CD4-positive, alpha-beta T cell (primary cell): ENCODE results near the gene DUS1L. TPM values are rescaled to one million over a fixed set of nuclear protein-coding genes. Genes with fewer than 3 reads are reported as not detected.
A peak's percentile ranks its signal among the peaks of the same experiment; 100 is the strongest.

Experiments
- ATAC-seq: fragments of 200-7000 bp; cut with Tn5 transposase; one replicate; pipeline ENCODE4 v1.10.0; 2022; ENCODE audit warnings: mild to moderate bottlenecking; ENCODE audit not compliant: poor library complexity
- CTCF ChIA-PET: fragments of 350-600 bp; sonication (Branson Sonifier 250); formaldehyde crosslinking; loops from one replicate; lab custom pipeline; 2021; ENCODE audit warnings: antibody characterized with exemption, inconsistent platforms; lab: Charles Lee
- POLR2A ChIA-PET: fragments of 350-600 bp; sonication (Branson Sonifier 250); formaldehyde crosslinking; loops from one replicate; lab custom pipeline; 2021; ENCODE audit warnings: antibody characterized with exemption, inconsistent platforms; lab: Charles Lee
- DNase-seq, 14 experiments: peaks; one replicate each; pipeline ENCODE4 v3.0.0-alpha.2; 2013 to 2020; ENCODE audit warnings: mixed read lengths in 2 of 14
- H3K27ac ChIP-seq, 2 donors: one replicate each; pipeline versions ENCODE4 v1.5.1 to v1.7.0; 2013; ENCODE audit warnings: low read length in 2 of 2, low read depth in 1 of 2, mild to moderate bottlenecking in 1 of 2
- H3K27me3 ChIP-seq, 2 experiments: 1 replicate in 1 of 2; 2 replicates in 1 of 2; pipeline versions ENCODE4 v1.6.1 to v1.7.0; 2013; ENCODE audit warnings: low read length in 2 of 2, control low read depth in 1 of 2, mild to moderate bottlenecking in 1 of 2, moderate library complexity in 1 of 2; ENCODE audit not compliant: insufficient read depth in 2 of 2, control insufficient read depth in 1 of 2
- H3K36me3 ChIP-seq: one replicate; pipeline ENCODE4 v1.6.1; 2013; ENCODE audit warnings: low read length, control low read depth; ENCODE audit not compliant: insufficient read depth
- H3K4me1 ChIP-seq: one replicate; pipeline ENCODE4 v1.6.1; 2013; ENCODE audit warnings: low read length, control low read depth; ENCODE audit not compliant: insufficient read depth
- H3K4me3 ChIP-seq: one replicate; pipeline ENCODE4 v1.5.1; 2013; ENCODE audit warnings: mild to moderate bottlenecking, low read length, moderate library complexity
- H3K9me3 ChIP-seq, 2 experiments: 1 replicate in 1 of 2; 2 replicates in 1 of 2; pipeline versions ENCODE4 v1.6.1 to v1.7.0; 2013; ENCODE audit warnings: low read length in 2 of 2, mild to moderate bottlenecking in 2 of 2, control low read depth in 1 of 2, moderate library complexity in 1 of 2; ENCODE audit not compliant: control insufficient read depth in 1 of 2, insufficient read depth in 1 of 2
- H3K27ac Mint-ChIP-seq: one replicate; pipeline ENCODE4 v1.8.0; 2020; ENCODE audit warnings: mixed read lengths
- H3K27me3 Mint-ChIP-seq: one replicate; pipeline ENCODE4 v1.8.0; 2021; ENCODE audit warnings: mixed read lengths
- H3K36me3 Mint-ChIP-seq: one replicate; pipeline ENCODE4 v1.8.0; 2021; ENCODE audit warnings: low read depth, mixed read lengths
- H3K4me1 Mint-ChIP-seq: one replicate; pipeline ENCODE4 v1.8.0; 2021; ENCODE audit warnings: low read depth, mixed read lengths
- H3K4me3 Mint-ChIP-seq: one replicate; pipeline ENCODE4 v1.8.0; 2020; ENCODE audit warnings: mild to moderate bottlenecking, mixed read lengths
- H3K9me3 Mint-ChIP-seq: one replicate; pipeline ENCODE4 v1.8.0; 2020; ENCODE audit warnings: mixed read lengths
- CTCF ChIP-seq: fragments of 200-600 bp; IDR thresholded peaks from one replicate; pipeline ENCODE4 v1.8.0; 2022; ENCODE audit warnings: antibody characterized with exemption, mild to moderate bottlenecking
- intact Hi-C, 2 experiments: fragments of 100-400 bp; cut with DNase I in 1 of 2; cut with micrococcal nuclease in 1 of 2; formaldehyde crosslinking; loops; one replicate each; pipeline versions ENCODE4 v1.15.1 to v1.9.0; 2023 to 2025; cut with DNase I, micrococcal nuclease
- total RNA-seq, 174 experiments: library from RNA in 2 of 174; stranded (reverse) in 2 of 174; gene quantifications; one replicate each; pipeline ENCODE4 v1.2.3 and lab custom pipeline; 2021 to 2026

The DUS1L gene
- total RNA-seq, 2 experiments from 2014 or later, result 160 to 163 TPM

- Mint-ChIP-seq H3K27ac (no peak overlapping the region), H3K4me3 (peak overlapping the region; percentile 70), H3K27me3 (no peaks in the 10 kb centered on the region), H3K36me3 (no peaks in the 10 kb centered on the region), H3K4me1 (peaks cover 9% of the 10 kb centered on the region), H3K9me3 (no peaks in the 10 kb centered on the region)
- POLR2A ChIA-PET, result no interaction called here
- ATAC-seq (no peak), DNase-seq (no peak)
- H3K9me3 ChIP-seq, result no peaks in the 10 kb centered on the region
- H3K27ac ChIP-seq, result no peak overlapping the region
- intact Hi-C loops, result no loop called here
- no peaks in the 10 kb centered on the region for H3K36me3 ChIP-seq
- no peak overlapping the region for H3K4me3 ChIP-seq
- CTCF ChIA-PET, result interaction anchor here (0.9 to 2.6 kb wide), 2 partner anchors 8 to 125 kb away, joined by 3 to 14 read pairs; no protein-coding TSS in a partner anchor
- H3K4me1 ChIP-seq, result peaks cover 38% of the 10 kb centered on the region
- no peaks in the 10 kb centered on the region for H3K27me3 ChIP-seq
- TF ChIP-seq CTCF, result no peak
Observed at GRCh38 chr17:82028966-82029365, 36.6 kb downstream of the DUS1L start.

DNA sequence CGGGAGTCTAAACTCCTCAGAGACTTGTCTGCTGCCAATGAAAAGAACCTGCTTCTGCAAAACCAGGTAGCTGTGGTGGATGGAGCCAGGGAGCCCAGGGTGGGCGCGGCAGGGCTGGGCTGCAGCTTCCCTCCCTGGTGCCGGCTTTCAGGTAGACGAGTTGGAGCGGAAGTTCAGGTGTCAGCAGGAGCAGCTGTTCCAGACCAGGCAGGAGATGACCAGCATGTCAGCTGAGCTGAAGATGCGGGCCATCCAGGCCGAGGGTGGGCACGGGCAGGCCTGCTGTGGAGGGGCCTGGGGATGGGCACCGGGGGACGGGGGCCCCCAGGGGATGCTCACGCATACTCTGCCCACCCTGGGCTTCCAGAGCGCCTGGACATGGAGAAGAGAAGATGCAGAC, 37.4 kb downstream of the DUS1L start:
- TF ChIP-seq CTCF, result no peak
- Mint-ChIP-seq H3K27me3 (no peaks in the 10 kb centered on the region), H3K9me3 (no peaks in the 10 kb centered on the region), H3K36me3 (no peaks in the 10 kb centered on the region), H3K4me3 (no peak overlapping the region), H3K4me1 (peaks cover 11% of the 10 kb centered on the region), H3K27ac (no peak overlapping the region)
- POLR2A ChIA-PET, result no interaction called here
- H3K27ac ChIP-seq, result no peak overlapping the region
- intact Hi-C loops, result no loop called here
- no peak for ATAC-seq
- H3K36me3 ChIP-seq, result no peaks in the 10 kb centered on the region
- no peak for DNase-seq
- no peak overlapping the region for H3K4me3 ChIP-seq
- H3K27me3 ChIP-seq, result no peaks in the 10 kb centered on the region
- H3K9me3 ChIP-seq, result no peaks in the 10 kb centered on the region
- CTCF ChIA-PET, result no interaction called here
- H3K4me1 ChIP-seq, result peaks cover 44% of the 10 kb centered on the region

GRCh38 chr17:82025401-82026107, 40.0 kb downstream of the DUS1L start:
- Mint-ChIP-seq H3K4me1 (peaks cover 25% of the 10 kb centered on the region), H3K4me3 (peak overlapping the region; percentile 30), H3K27ac (no peak overlapping the region), H3K36me3 (peaks cover 5% of the 10 kb centered on the region), H3K27me3 (no peaks in the 10 kb centered on the region), H3K9me3 (no peaks in the 10 kb centered on the region)
- ATAC-seq (no peak), DNase-seq (no peak)
- ChIA-PET POLR2A (no interaction called here), CTCF (interaction anchor here (1.1 kb wide), 1 partner anchor 66 kb away, joined by 3 read pairs; no protein-coding TSS in a partner anchor)
- peaks cover 51% of the 10 kb centered on the region for H3K4me1 ChIP-seq
- no peak overlapping the region for H3K27ac ChIP-seq
- no peaks in the 10 kb centered on the region for H3K27me3 ChIP-seq
- H3K9me3 ChIP-seq, result no peaks in the 10 kb centered on the region
- intact Hi-C loops, result no loop called here
- no peaks in the 10 kb centered on the region for H3K36me3 ChIP-seq
- no peak for TF ChIP-seq CTCF
- no peak overlapping the region for H3K4me3 ChIP-seq
